PFSK-1 (cell line): Measurements from ENCODE around the gene CAPN14.

Experiments
- FOXP2 ChIP-seq: optimal IDR thresholded peaks from 2 replicates; pipeline ENCODE3; 2011; ENCODE audit warnings: borderline replicate concordance, control low read depth, inconsistent platforms; ENCODE audit not compliant: insufficient read depth; ENCODE audit errors: extremely low read length, extremely low read depth
- POLR2AphosphoS5 ChIP-seq: IDR thresholded peaks from 2 replicates; pipeline ENCODE4 v1.6.1; 2012; ENCODE audit warnings: low read depth, mild to moderate bottlenecking, control low read depth, low read length, moderate library complexity
- TAF1 ChIP-seq: IDR thresholded peaks from 2 replicates; pipeline ENCODE4 v1.6.1; 2012; ENCODE audit warnings: low read length, control low read depth, borderline replicate concordance; ENCODE audit not compliant: insufficient read depth
- TF ChIP-seq, protein P1 (sequence below), 2 experiments: IDR thresholded peaks; 2 replicates each; pipeline versions ENCODE4 v1.6.1 to v1.8.0; 2011 to 2012; ENCODE audit warnings: low read depth in 2 of 2, low read length in 2 of 2, control low read depth in 1 of 2, inconsistent platforms in 1 of 2, mild to moderate bottlenecking in 1 of 2, moderate library complexity in 1 of 2; ENCODE audit not compliant: insufficient read depth in 1 of 2

DNA sequence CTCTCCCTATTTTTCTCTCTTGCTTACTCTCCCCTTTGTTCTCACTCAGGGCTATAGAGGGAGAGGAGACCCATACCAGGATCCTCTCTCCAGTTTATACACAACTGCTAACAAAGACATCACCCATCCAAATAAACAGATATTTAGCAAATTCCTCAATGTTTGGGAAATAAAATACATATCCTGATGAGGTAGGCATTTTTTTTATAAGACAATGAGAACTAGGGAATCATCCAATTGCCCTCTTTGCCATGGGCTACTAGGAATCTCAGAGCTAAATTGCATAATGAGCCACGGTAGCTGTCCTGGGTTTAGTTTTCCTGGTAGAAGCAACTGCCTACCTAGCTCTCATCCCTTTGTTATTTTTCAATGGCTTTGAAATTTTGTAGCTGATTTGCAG lies 27.1 kb downstream of the CAPN14 start:
- TF ChIP-seq TAF1: no peak
- TF ChIP-seq, protein P1, sequence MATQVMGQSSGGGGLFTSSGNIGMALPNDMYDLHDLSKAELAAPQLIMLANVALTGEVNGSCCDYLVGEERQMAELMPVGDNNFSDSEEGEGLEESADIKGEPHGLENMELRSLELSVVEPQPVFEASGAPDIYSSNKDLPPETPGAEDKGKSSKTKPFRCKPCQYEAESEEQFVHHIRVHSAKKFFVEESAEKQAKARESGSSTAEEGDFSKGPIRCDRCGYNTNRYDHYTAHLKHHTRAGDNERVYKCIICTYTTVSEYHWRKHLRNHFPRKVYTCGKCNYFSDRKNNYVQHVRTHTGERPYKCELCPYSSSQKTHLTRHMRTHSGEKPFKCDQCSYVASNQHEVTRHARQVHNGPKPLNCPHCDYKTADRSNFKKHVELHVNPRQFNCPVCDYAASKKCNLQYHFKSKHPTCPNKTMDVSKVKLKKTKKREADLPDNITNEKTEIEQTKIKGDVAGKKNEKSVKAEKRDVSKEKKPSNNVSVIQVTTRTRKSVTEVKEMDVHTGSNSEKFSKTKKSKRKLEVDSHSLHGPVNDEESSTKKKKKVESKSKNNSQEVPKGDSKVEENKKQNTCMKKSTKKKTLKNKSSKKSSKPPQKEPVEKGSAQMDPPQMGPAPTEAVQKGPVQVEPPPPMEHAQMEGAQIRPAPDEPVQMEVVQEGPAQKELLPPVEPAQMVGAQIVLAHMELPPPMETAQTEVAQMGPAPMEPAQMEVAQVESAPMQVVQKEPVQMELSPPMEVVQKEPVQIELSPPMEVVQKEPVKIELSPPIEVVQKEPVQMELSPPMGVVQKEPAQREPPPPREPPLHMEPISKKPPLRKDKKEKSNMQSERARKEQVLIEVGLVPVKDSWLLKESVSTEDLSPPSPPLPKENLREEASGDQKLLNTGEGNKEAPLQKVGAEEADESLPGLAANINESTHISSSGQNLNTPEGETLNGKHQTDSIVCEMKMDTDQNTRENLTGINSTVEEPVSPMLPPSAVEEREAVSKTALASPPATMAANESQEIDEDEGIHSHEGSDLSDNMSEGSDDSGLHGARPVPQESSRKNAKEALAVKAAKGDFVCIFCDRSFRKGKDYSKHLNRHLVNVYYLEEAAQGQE (IDR thresholded peaks at IDR 0.05; ENCODE audit: insufficient read depth in 1 of 2, low read depth in 2 of 2, low read length in 2 of 2): no peak
- TF ChIP-seq POLR2AphosphoS5: no peak
- no peak for TF ChIP-seq FOXP2
